DMS153 treated with DMSO at 0.1 percent for 48 hours (cell line): ENCODE measurements around the gene SH3BP4.
"Not testable (repeated sequence)": the region's sequence is repeated elsewhere in the genome, so short reads cannot be mapped to it uniquely, and the experiment has no call there.

Experiments
- DNase-seq: peaks from one replicate; lab custom pipeline; 2025; ENCODE audit not compliant: unreplicated experiment; lab: John Stamatoyannopoulos, UW

The SH3BP4 gene

GRCh38 chr2:235054475-235054874, 102.7 kb downstream of the SH3BP4 start:
- DNase-seq = no peak

GRCh38 chr2:235054919-235055318, 103.1 kb downstream of the SH3BP4 start:
- DNase-seq = no peak

GRCh38 chr2:235055891-235056516, 104.2 kb downstream of the SH3BP4 start:
- no peak for DNase-seq

- no peak for DNase-seq
Measured at GRCh38 chr2:235056768-235057167, 105.0 kb downstream of the SH3BP4 start.

GRCh38 chr2:235057616-235058015, 105.8 kb downstream of the SH3BP4 start:
- not testable (repeated sequence) for DNase-seq

- no peak for DNase-seq
Measured at GRCh38 chr2:235059161-235059560, 107.3 kb downstream of the SH3BP4 start.

GRCh38 chr2:235061656-235062055, 109.8 kb downstream of the SH3BP4 start:
- DNase-seq = no peak

- DNase-seq = no peak
Measured at GRCh38 chr2:235063471-235063961, 111.7 kb downstream of the SH3BP4 start.

GRCh38 chr2:235064976-235065375, 113.2 kb downstream of the SH3BP4 start:
- DNase-seq = no peak

GRCh38 chr2:235066490-235066889, 114.7 kb downstream of the SH3BP4 start:
- no peak for DNase-seq

- no peak for DNase-seq
Measured at GRCh38 chr2:235066895-235067294, 115.1 kb downstream of the SH3BP4 start.

- DNase-seq = no peak
Measured at GRCh38 chr2:235068701-235069100, 116.9 kb downstream of the SH3BP4 start.

GRCh38 chr2:235070063-235070706, 118.4 kb downstream of the SH3BP4 start:
- no peak for DNase-seq

- no peak for DNase-seq
Measured at GRCh38 chr2:235073868-235074413, 122.1 kb downstream of the SH3BP4 start.

- DNase-seq = no peak
Measured at GRCh38 chr2:235077046-235077445, 125.2 kb downstream of the SH3BP4 start.

GRCh38 chr2:235078182-235078581, 126.4 kb downstream of the SH3BP4 start:
- no peak for DNase-seq

- DNase-seq = no peak
Measured at GRCh38 chr2:235078914-235079472, 127.2 kb downstream of the SH3BP4 start.

- DNase-seq = no peak
Measured at GRCh38 chr2:235080101-235080500, 128.3 kb downstream of the SH3BP4 start.

- no peak for DNase-seq
Measured at GRCh38 chr2:235082578-235083338, 130.9 kb downstream of the SH3BP4 start.

- no peak for DNase-seq
Measured at GRCh38 chr2:235083822-235084221, 132.0 kb downstream of the SH3BP4 start.

GRCh38 chr2:235084424-235084823, 132.6 kb downstream of the SH3BP4 start:
- no peak for DNase-seq
